Endothelial cell (in vitro differentiated cells): ENCODE measurements around the gene MACROD2. TPM values are rescaled to one million over a fixed set of nuclear protein-coding genes. Genes with fewer than 3 reads are reported as not detected.
A peak's percentile ranks its signal among the peaks of the same experiment; 100 is the strongest.

Experiments used
- DNase-seq: peaks from one replicate; pipeline ENCODE4 v3.0.0; 2021; ENCODE audit warnings: low spot score
- H3K27ac Mint-ChIP-seq: one replicate; pipeline ENCODE4 v1.8.0; 2021; ENCODE audit warnings: mixed read lengths, inconsistent platforms; ENCODE audit not compliant: unreplicated experiment
- H3K27me3 Mint-ChIP-seq: one replicate; pipeline ENCODE4 v1.8.0; 2021; ENCODE audit warnings: mild to moderate bottlenecking, moderate library complexity, mixed read lengths, inconsistent platforms; ENCODE audit not compliant: unreplicated experiment
- H3K36me3 Mint-ChIP-seq: one replicate; pipeline ENCODE4 v1.8.0; 2021; ENCODE audit warnings: mild to moderate bottlenecking, low read depth, mixed read lengths, inconsistent platforms; ENCODE audit not compliant: unreplicated experiment
- H3K4me1 Mint-ChIP-seq: one replicate; pipeline ENCODE4 v1.8.0; 2021; ENCODE audit warnings: mild to moderate bottlenecking, mixed read lengths, inconsistent platforms; ENCODE audit not compliant: unreplicated experiment
- H3K4me3 Mint-ChIP-seq: one replicate; pipeline ENCODE4 v1.8.0; 2021; ENCODE audit warnings: mild to moderate bottlenecking, mixed read lengths, inconsistent platforms; ENCODE audit not compliant: unreplicated experiment
- H3K9me3 Mint-ChIP-seq: one replicate; pipeline ENCODE4 v1.8.0; 2021; ENCODE audit warnings: mixed read lengths, inconsistent platforms; ENCODE audit not compliant: unreplicated experiment
- CTCF ChIP-seq: fragments of 200-600 bp; sonication (generic); IDR thresholded peaks from one replicate; pipeline ENCODE4 v1.5.0; 2021; ENCODE audit warnings: antibody characterized with exemption; ENCODE audit not compliant: unreplicated experiment
- total RNA-seq: library from RNA; stranded (reverse); fragmentation: NEBNext Ultra II Directional; extraction: Animal tissue kit (Norgen Biotek cat#: 25700); gene quantifications from one replicate; pipeline ENCODE4 v1.2.1, GENCODE V29; 2021; ENCODE audit not compliant: unreplicated experiment

The MACROD2 gene
- total RNA-seq, 1 donor from 2014 or later, result 6.4 TPM

GRCh38 chr20:15890407-15890982 lies 1895.2 kb downstream of the MACROD2 start:
- Mint-ChIP-seq H3K4me3 (no peak overlapping the region), H3K36me3 (no peaks in the 10 kb centered on the region), H3K27me3 (peaks cover 2% of the 10 kb centered on the region), H3K27ac (no peak overlapping the region), H3K4me1 (peaks cover 14% of the 10 kb centered on the region), H3K9me3 (no peaks in the 10 kb centered on the region)
- DNase-seq, result no peak
- TF ChIP-seq CTCF, result no peak

GRCh38 chr20:15895126-15895525 lies 1899.8 kb downstream of the MACROD2 start:
- H3K36me3 Mint-ChIP-seq, result no peaks in the 10 kb centered on the region
- DNase-seq, result no peak
- TF ChIP-seq CTCF, result no peak
- H3K27me3 Mint-ChIP-seq, result peaks cover 2% of the 10 kb centered on the region
- H3K27ac Mint-ChIP-seq, result peak overlapping the region; percentile 79
- no peak overlapping the region for H3K4me3 Mint-ChIP-seq
- no peaks in the 10 kb centered on the region for H3K9me3 Mint-ChIP-seq
- H3K4me1 Mint-ChIP-seq, result peaks cover 18% of the 10 kb centered on the region

- TF ChIP-seq CTCF, result no peak
- Mint-ChIP-seq H3K27ac (peak overlapping the region; percentile 79), H3K36me3 (no peaks in the 10 kb centered on the region), H3K9me3 (no peaks in the 10 kb centered on the region), H3K27me3 (peaks cover 2% of the 10 kb centered on the region), H3K4me1 (peaks cover 18% of the 10 kb centered on the region), H3K4me3 (no peak overlapping the region)
- DNase-seq, result peak; percentile 47
Observed at GRCh38 chr20:15895560-15896084, 1900.3 kb downstream of the MACROD2 start.

- H3K27me3 Mint-ChIP-seq, result peaks cover 2% of the 10 kb centered on the region
- H3K4me3 Mint-ChIP-seq, result no peak overlapping the region
- H3K36me3 Mint-ChIP-seq, result no peaks in the 10 kb centered on the region
- H3K4me1 Mint-ChIP-seq, result peaks cover 8% of the 10 kb centered on the region
- no peak for DNase-seq
- H3K27ac Mint-ChIP-seq, result no peak overlapping the region
- no peak for TF ChIP-seq CTCF
- no peaks in the 10 kb centered on the region for H3K9me3 Mint-ChIP-seq
Observed at GRCh38 chr20:15899967-15900366, 1904.7 kb downstream of the MACROD2 start.

- H3K27me3 Mint-ChIP-seq, result peaks cover 2% of the 10 kb centered on the region
- no peak overlapping the region for H3K4me3 Mint-ChIP-seq
- DNase-seq, result no peak
- peaks cover 4% of the 10 kb centered on the region for H3K4me1 Mint-ChIP-seq
- H3K9me3 Mint-ChIP-seq, result no peaks in the 10 kb centered on the region
- TF ChIP-seq CTCF, result no peak
- H3K27ac Mint-ChIP-seq, result no peak overlapping the region
- H3K36me3 Mint-ChIP-seq, result no peaks in the 10 kb centered on the region
Observed at GRCh38 chr20:15900443-15900842, 1905.1 kb downstream of the MACROD2 start.
